PC-3 (cell line): ENCODE measurements around the gene RAD51D.

Experiments
- CTCF ChIP-seq: fragments of 300-600 bp; sonication (generic); conservative IDR thresholded peaks from 2 replicates; pipeline ENCODE4 v1.5.1; 2017; ENCODE audit warnings: antibody characterized with exemption, low read depth, mild to moderate bottlenecking, low read length
- EZH2phosphoT487 ChIP-seq: fragments of 300-600 bp; sonication (generic); IDR thresholded peaks from 2 replicates; pipeline ENCODE4 v1.6.1; 2018; ENCODE audit warnings: mild to moderate bottlenecking, antibody characterized with exemption, low read length, borderline replicate concordance

- TF ChIP-seq EZH2phosphoT487 (no peak), CTCF (no peak)
These were observed 51.4 kb downstream of the RAD51D start for GRCh38 chr17:35068249-35068648.
